Body of pancreas (tissue), 4 donors: Measurements from ENCODE around the gene CPA3. TPM values are rescaled to one million over a fixed set of nuclear protein-coding genes. Genes with fewer than 3 reads are reported as not detected.

ENCODE experiments used
- ATAC-seq: fragments of 150-250 bp; one replicate; pipeline ENCODE4 v1.9.1; 2016
- DNase-seq, 4 donors: peaks; one replicate each; pipeline ENCODE4 v3.0.0-alpha.2; 2019
- H3K27ac ChIP-seq, 4 donors: fragments of 200-600 bp; sonication (generic); 1 replicate in 3 of 4; 2 replicates in 1 of 4; pipeline versions ENCODE4 v1.5.1 to v1.6.1; 2016 to 2019; ENCODE audit warnings: mild to moderate bottlenecking in 1 of 4, mixed read lengths in 1 of 4, moderate library complexity in 1 of 4
- H3K27me3 ChIP-seq, 2 donors: fragments of 200-600 bp; sonication (generic); one replicate each; pipeline ENCODE4 v1.6.0; 2016; ENCODE audit warnings: mild to moderate bottlenecking in 1 of 2
- H3K36me3 ChIP-seq, 2 donors: fragments of 200-600 bp; sonication (generic); replicated peaks in 1 of 2; 2 replicates each; pipeline ENCODE4 v1.5.1; 2016; ENCODE audit warnings: low read depth in 2 of 2; ENCODE audit not compliant: insufficient read depth in 1 of 2
- H3K4me1 ChIP-seq: fragments of 200-600 bp; sonication (generic); one replicate; pipeline ENCODE4 v1.6.0; 2016
- H3K4me3 ChIP-seq, 2 donors: fragments of 200-600 bp; sonication (generic); 1 replicate in 1 of 2; 2 replicates in 1 of 2; pipeline ENCODE4 v1.5.1; 2016 to 2019
- H3K9me3 ChIP-seq, 3 donors: fragments of 200-600 bp; sonication (generic); 1 replicate in 2 of 3; 2 replicates in 1 of 3; pipeline ENCODE4 v1.5.1; 2016
- CTCF ChIP-seq, 7 experiments: fragments of 450-650 bp in 4 of 7; fragments of 200-600 bp in 3 of 7; sonication (generic) in 3 of 7; IDR thresholded peaks; one replicate each; pipeline ENCODE4 v1.5.1; 2016 to 2019; ENCODE audit warnings: antibody characterized with exemption in 7 of 7
- POLR2A ChIP-seq, 3 donors: fragments of 450-650 bp; IDR thresholded peaks; one replicate each; pipeline ENCODE4 v1.6.1; 2016; ENCODE audit warnings: antibody characterized with exemption in 3 of 3, mild to moderate bottlenecking in 2 of 3
- WGBS, 2 donors: methylation state at CpG; one replicate each; pipeline ENCODE4 v1.1.5; 2017; 5-methylcytosine and 5-hydroxymethylcytosine counted together
- intact Hi-C: fragments of 100-400 bp; cut with DNase I; formaldehyde crosslinking; loops from one replicate; pipeline ENCODE4 v1.15.1; 2023
- total RNA-seq, 2 donors: library from RNA; depleted of rRNA; stranded (reverse); fragments of >200 nt; gene quantifications; one replicate each; pipeline ENCODE4 v1.1.0, GENCODE V29; 2016

The CPA3 gene
- total RNA-seq, 2 donors from 2014 or later: 4.9 to 5.7 TPM

GRCh38 chr3:148931574-148931973 lies 66.5 kb downstream of the CPA3 start:
- TF ChIP-seq CTCF (IDR thresholded peaks at IDR 0.05) (no peak), POLR2A (IDR thresholded peaks at IDR 0.05) (no peak)
- no peaks in the 10 kb centered on the region for H3K27me3 ChIP-seq
- H3K36me3 ChIP-seq: no peaks in the 10 kb centered on the region
- no peaks in the 10 kb centered on the region for H3K4me1 ChIP-seq
- H3K9me3 ChIP-seq: no peaks in the 10 kb centered on the region
- no peak for ATAC-seq
- 89 to 95% methylated on average over 4 of the region's 4 CpGs for WGBS, 2 donors
- intact Hi-C loops: no loop called here
- DNase-seq: no peak
- no peak overlapping the region for H3K4me3 ChIP-seq
- no peak overlapping the region for H3K27ac ChIP-seq

GRCh38 chr3:148932972-148933371 lies 67.9 kb downstream of the CPA3 start:
- 73 to 84% methylated on average over 3 of the region's 3 CpGs for WGBS, 2 donors
- Histone ChIP-seq H3K4me1 (no peaks in the 10 kb centered on the region), H3K4me3 (no peak overlapping the region), H3K27me3 (no peaks in the 10 kb centered on the region), H3K9me3 (no peaks in the 10 kb centered on the region), H3K27ac (no peak overlapping the region), H3K36me3 (no peaks in the 10 kb centered on the region)
- intact Hi-C loops: no loop called here
- no peak for ATAC-seq
- TF ChIP-seq CTCF (IDR thresholded peaks at IDR 0.05) (no peak), POLR2A (IDR thresholded peaks at IDR 0.05) (no peak)
- no peak for DNase-seq

- WGBS, 2 donors: 77 to 82% methylated on average over 10 of the region's 10 CpGs
- intact Hi-C loops: no loop called here
Measured at GRCh38 chr3:148937467-148938255, 72.6 kb downstream of the CPA3 start.

GRCh38 chr3:148938306-148938705 lies 73.2 kb downstream of the CPA3 start:
- H3K9me3 ChIP-seq: no peaks in the 10 kb centered on the region
- DNase-seq (no peak), ATAC-seq (no peak)
- H3K27me3 ChIP-seq: no peaks in the 10 kb centered on the region
- whole genome bisulfite sequencing, 2 donors: 86% methylated on average over 2 of the region's 2 CpGs
- H3K4me1 ChIP-seq: no peaks in the 10 kb centered on the region
- TF ChIP-seq POLR2A (IDR thresholded peaks at IDR 0.05) (no peak), CTCF (IDR thresholded peaks at IDR 0.05) (no peak)
- no peak overlapping the region for H3K27ac ChIP-seq
- intact Hi-C loops: no loop called here
- no peak overlapping the region for H3K4me3 ChIP-seq
- H3K36me3 ChIP-seq: no peaks in the 10 kb centered on the region

More at GRCh38 chr3:148937467-148938255, 72.6 kb downstream of the CPA3 start:
- no peak overlapping the region for H3K27ac ChIP-seq
- no peak overlapping the region for H3K4me3 ChIP-seq
- no peak for TF ChIP-seq POLR2A (IDR thresholded peaks at IDR 0.05)
- TF ChIP-seq CTCF (IDR thresholded peaks at IDR 0.05): no peak
- no peaks in the 10 kb centered on the region for H3K4me1 ChIP-seq
- no peaks in the 10 kb centered on the region for H3K9me3 ChIP-seq
- no peaks in the 10 kb centered on the region for H3K27me3 ChIP-seq
- no peak for DNase-seq
- ATAC-seq: no peak
- H3K36me3 ChIP-seq: no peaks in the 10 kb centered on the region

- H3K27me3 ChIP-seq: no peaks in the 10 kb centered on the region
- no peak overlapping the region for H3K27ac ChIP-seq
- H3K9me3 ChIP-seq: no peaks in the 10 kb centered on the region
- H3K4me3 ChIP-seq: no peak overlapping the region
- ATAC-seq (no peak), DNase-seq (no peak)
- intact Hi-C loops: no loop called here
- no peaks in the 10 kb centered on the region for H3K4me1 ChIP-seq
- TF ChIP-seq POLR2A (IDR thresholded peaks at IDR 0.05) (no peak), CTCF (IDR thresholded peaks at IDR 0.05) (no peak)
- H3K36me3 ChIP-seq: no peaks in the 10 kb centered on the region
- 85 to 87% methylated on average over 7 of the region's 7 CpGs for WGBS, 2 donors
Measured at GRCh38 chr3:148938936-148939335, 73.8 kb downstream of the CPA3 start.
